ENCODE measurements around the gene RTN4RL1.
A peak's percentile ranks its signal among the peaks of the same experiment; 100 is the strongest.

The RTN4RL1 gene

GRCh38 chr17:1969712-1970111 is 55.4 kb downstream of the RTN4RL1 start:
- peaks cover 9% of the 10 kb centered on the region for H3K4me1 ChIP-seq (ENCODE audit: insufficient read depth, low read length, poor library complexity, severe bottlenecking)
- H3K9me2 ChIP-seq (replicated peaks; ENCODE audit: low read depth, low read length), result no peaks in the 10 kb centered on the region
- no peak overlapping the region for H3K4me2 ChIP-seq (ENCODE audit: low read depth, low read length, poor library complexity, severe bottlenecking)
- no peaks in the 10 kb centered on the region for H3K79me2 ChIP-seq (ENCODE audit: insufficient read depth, low read length)
- no peaks in the 10 kb centered on the region for H3K36me3 ChIP-seq (ENCODE audit: insufficient read depth, low read length)
- no peaks in the 10 kb centered on the region for H4K20me1 ChIP-seq (ENCODE audit: insufficient read depth, low read length, poor library complexity, severe bottlenecking)
- no peaks in the 10 kb centered on the region for H3K27me3 ChIP-seq (ENCODE audit: insufficient read depth, low read length, poor library complexity, severe bottlenecking)
- H2AFZ ChIP-seq (ENCODE audit: low read length), result no peak overlapping the region
- no peak overlapping the region for H3K9ac ChIP-seq (ENCODE audit: low read depth, low read length, poor library complexity, severe bottlenecking)
- H3K4me3 ChIP-seq (ENCODE audit: low read length, poor library complexity, severe bottlenecking), result no peak overlapping the region
- TF ChIP-seq CTCF (conservative IDR thresholded peaks at IDR 0.05; ENCODE audit: low read length) (no peak), EZH2phosphoT487 (IDR thresholded peaks at IDR 0.05; ENCODE audit: borderline replicate concordance) (no peak)
- H3F3A ChIP-seq (ENCODE audit: low read depth), result no peaks in the 10 kb centered on the region
- no peaks in the 10 kb centered on the region for H3K9me3 ChIP-seq (ENCODE audit: insufficient read depth, low read depth, low read length)

DNA sequence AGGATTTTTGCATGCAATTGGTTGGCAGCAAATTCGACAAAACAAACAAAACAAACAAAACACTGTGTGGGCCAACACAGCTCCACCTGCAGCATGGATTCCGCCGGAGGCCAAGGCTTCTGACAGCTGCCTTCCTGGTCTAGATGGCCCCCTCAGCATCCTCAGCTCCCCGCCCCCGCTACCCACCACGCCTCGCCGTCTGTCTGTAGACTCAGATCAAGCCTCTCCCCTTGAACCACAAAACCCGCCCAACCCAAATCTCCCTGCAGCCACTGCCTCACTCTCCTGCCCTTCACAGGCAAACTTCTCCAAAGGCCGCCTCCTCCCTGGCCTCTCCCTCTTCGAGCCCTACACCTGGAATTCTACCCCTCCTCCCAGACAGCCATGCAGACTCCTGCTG is 57.9 kb downstream of the RTN4RL1 start:
- Histone ChIP-seq H3K27me3 (ENCODE audit: insufficient read depth, low read length, poor library complexity, severe bottlenecking) (no peaks in the 10 kb centered on the region), H4K20me1 (ENCODE audit: insufficient read depth, low read length, poor library complexity, severe bottlenecking) (no peaks in the 10 kb centered on the region), H3K9ac (ENCODE audit: low read depth, low read length, poor library complexity, severe bottlenecking) (no peak overlapping the region)

GRCh38 chr17:1966274-1967086 is 58.7 kb downstream of the RTN4RL1 start:
- no peaks in the 10 kb centered on the region for H3K9me3 ChIP-seq (ENCODE audit: insufficient read depth, low read depth, low read length)
- no peak overlapping the region for H3K9ac ChIP-seq (ENCODE audit: low read depth, low read length, poor library complexity, severe bottlenecking)
- no peaks in the 10 kb centered on the region for H4K20me1 ChIP-seq (ENCODE audit: insufficient read depth, low read length, poor library complexity, severe bottlenecking)
- peak overlapping the region; percentile 9 for H3K4me2 ChIP-seq (ENCODE audit: low read depth, low read length, poor library complexity, severe bottlenecking)
- H2AFZ ChIP-seq (ENCODE audit: low read length), result no peak overlapping the region
- H3K4me1 ChIP-seq (ENCODE audit: insufficient read depth, low read length, poor library complexity, severe bottlenecking), result peaks cover 9% of the 10 kb centered on the region
- no peaks in the 10 kb centered on the region for H3K79me2 ChIP-seq (ENCODE audit: insufficient read depth, low read length)
- H3K4me3 ChIP-seq (ENCODE audit: low read length, poor library complexity, severe bottlenecking), result no peak overlapping the region
- no peaks in the 10 kb centered on the region for H3K36me3 ChIP-seq (ENCODE audit: insufficient read depth, low read length)
- TF ChIP-seq CTCF (conservative IDR thresholded peaks at IDR 0.05; ENCODE audit: low read length) (no peak), EZH2phosphoT487 (IDR thresholded peaks at IDR 0.05; ENCODE audit: borderline replicate concordance) (no peak)
- H3K27me3 ChIP-seq (ENCODE audit: insufficient read depth, low read length, poor library complexity, severe bottlenecking), result no peaks in the 10 kb centered on the region
- no peaks in the 10 kb centered on the region for H3K9me2 ChIP-seq (replicated peaks; ENCODE audit: low read depth, low read length)
- no peaks in the 10 kb centered on the region for H3F3A ChIP-seq (ENCODE audit: low read depth)

More for the DNA sequence above, 57.9 kb downstream of the RTN4RL1 start:
- TF ChIP-seq CTCF (conservative IDR thresholded peaks at IDR 0.05; ENCODE audit: low read length), result no peak
- TF ChIP-seq EZH2phosphoT487 (IDR thresholded peaks at IDR 0.05; ENCODE audit: borderline replicate concordance), result no peak
- no peaks in the 10 kb centered on the region for H3K36me3 ChIP-seq (ENCODE audit: insufficient read depth, low read length)
- peak overlapping the region; percentile 9 for H3K4me2 ChIP-seq (ENCODE audit: low read depth, low read length, poor library complexity, severe bottlenecking)
- no peaks in the 10 kb centered on the region for H3K9me2 ChIP-seq (replicated peaks; ENCODE audit: low read depth, low read length)
- H3K79me2 ChIP-seq (ENCODE audit: insufficient read depth, low read length), result no peaks in the 10 kb centered on the region
- H3F3A ChIP-seq (ENCODE audit: low read depth), result no peaks in the 10 kb centered on the region
- H3K9me3 ChIP-seq (ENCODE audit: insufficient read depth, low read depth, low read length), result no peaks in the 10 kb centered on the region
- H3K4me3 ChIP-seq (ENCODE audit: low read length, poor library complexity, severe bottlenecking), result no peak overlapping the region
- H3K4me1 ChIP-seq (ENCODE audit: insufficient read depth, low read length, poor library complexity, severe bottlenecking), result peaks cover 9% of the 10 kb centered on the region
- no peak overlapping the region for H2AFZ ChIP-seq (ENCODE audit: low read length)

Data from Loucy (cell line).